Large intestine (tissue), 3 donors: Measurements from ENCODE around the gene CBR3. TPM values are rescaled to one million over a fixed set of nuclear protein-coding genes. Genes with fewer than 3 reads are reported as not detected.

Source experiments
- DNase-seq, 2 donors: peaks; one replicate each; pipeline versions ENCODE4 v3.0.0 to v3.0.0-alpha.2; 2013
- H3K27ac ChIP-seq: one replicate; pipeline ENCODE4 v1.5.1; 2013; ENCODE audit warnings: low read length
- H3K27me3 ChIP-seq: 2 replicates; pipeline ENCODE4 v1.6.1; 2013; ENCODE audit warnings: low read length; ENCODE audit not compliant: control insufficient read depth, insufficient read depth
- H3K36me3 ChIP-seq: 2 replicates; pipeline ENCODE4 v1.6.1; 2013; ENCODE audit warnings: low read length; ENCODE audit not compliant: control insufficient read depth, insufficient read depth
- H3K4me1 ChIP-seq: one replicate; pipeline ENCODE4 v1.6.1; 2013; ENCODE audit warnings: low read length; ENCODE audit not compliant: control insufficient read depth, insufficient read depth
- H3K4me3 ChIP-seq: one replicate; pipeline ENCODE4 v1.5.1; 2013; ENCODE audit warnings: low read length
- H3K9me3 ChIP-seq: one replicate; pipeline ENCODE4 v1.6.1; 2013; ENCODE audit warnings: mild to moderate bottlenecking, low read depth, low read length, moderate library complexity; ENCODE audit not compliant: control insufficient read depth
- WGBS: methylation state at CpG from one replicate; pipeline ENCODE4 v1.1.5; 2013; ENCODE audit warnings: low lambda C conversion rate; ENCODE audit not compliant: insufficient coverage; 5-methylcytosine and 5-hydroxymethylcytosine counted together
- polyA plus RNA-seq: library from polyadenylated mRNA; unstranded; fragments of 120-200 nt; gene quantifications from one replicate; pipeline ENCODE4 v1.2.1, GENCODE V29; 2013

CBR3 gene
- polyA plus RNA-seq, 1 donor = 2.4 TPM

- Histone ChIP-seq H3K4me3 (no peak overlapping the region), H3K27ac (no peak overlapping the region), H3K36me3 (no peaks in the 10 kb centered on the region), H3K27me3 (no peaks in the 10 kb centered on the region), H3K9me3 (no peaks in the 10 kb centered on the region), H3K4me1 (peaks cover 5% of the 10 kb centered on the region)
- WGBS = no CpG with 5 or more reads among the region's 3 CpGs
- DNase-seq = no peak
Observed at GRCh38 chr21:36194024-36194423, 59.1 kb downstream of the CBR3 start.

GRCh38 chr21:36195613-36196012, 60.7 kb downstream of the CBR3 start:
- no CpG with 5 or more reads among the region's 1 CpG for WGBS
- H3K36me3 ChIP-seq = peaks cover 2% of the 10 kb centered on the region
- no peaks in the 10 kb centered on the region for H3K9me3 ChIP-seq
- no peak for DNase-seq
- H3K27me3 ChIP-seq = no peaks in the 10 kb centered on the region
- no peak overlapping the region for H3K27ac ChIP-seq
- H3K4me1 ChIP-seq = peaks cover 6% of the 10 kb centered on the region
- H3K4me3 ChIP-seq = no peak overlapping the region

Other genes with a start within 250 kb of the CBR3 start
- 23.1 TPM for gene SETD4, start 74.6 kb upstream of the CBR3 start, polyA plus RNA-seq
- 82.6 TPM for gene CBR1, start 65.1 kb upstream of the CBR3 start, polyA plus RNA-seq
- 16.0 TPM for gene DOP1B, start 21.7 kb downstream of the CBR3 start, polyA plus RNA-seq
- gene MORC3, start 185.1 kb downstream of the CBR3 start, polyA plus RNA-seq = 28.7 TPM